ENCODE results near the gene GREB1.

- TF ChIP-seq, protein P1, sequence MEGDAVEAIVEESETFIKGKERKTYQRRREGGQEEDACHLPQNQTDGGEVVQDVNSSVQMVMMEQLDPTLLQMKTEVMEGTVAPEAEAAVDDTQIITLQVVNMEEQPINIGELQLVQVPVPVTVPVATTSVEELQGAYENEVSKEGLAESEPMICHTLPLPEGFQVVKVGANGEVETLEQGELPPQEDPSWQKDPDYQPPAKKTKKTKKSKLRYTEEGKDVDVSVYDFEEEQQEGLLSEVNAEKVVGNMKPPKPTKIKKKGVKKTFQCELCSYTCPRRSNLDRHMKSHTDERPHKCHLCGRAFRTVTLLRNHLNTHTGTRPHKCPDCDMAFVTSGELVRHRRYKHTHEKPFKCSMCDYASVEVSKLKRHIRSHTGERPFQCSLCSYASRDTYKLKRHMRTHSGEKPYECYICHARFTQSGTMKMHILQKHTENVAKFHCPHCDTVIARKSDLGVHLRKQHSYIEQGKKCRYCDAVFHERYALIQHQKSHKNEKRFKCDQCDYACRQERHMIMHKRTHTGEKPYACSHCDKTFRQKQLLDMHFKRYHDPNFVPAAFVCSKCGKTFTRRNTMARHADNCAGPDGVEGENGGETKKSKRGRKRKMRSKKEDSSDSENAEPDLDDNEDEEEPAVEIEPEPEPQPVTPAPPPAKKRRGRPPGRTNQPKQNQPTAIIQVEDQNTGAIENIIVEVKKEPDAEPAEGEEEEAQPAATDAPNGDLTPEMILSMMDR (conservative IDR thresholded peaks at IDR 0.05 in 1 of 2, IDR thresholded peaks at IDR 0.05 in 1 of 2; ENCODE audit: extremely low read depth in 1 of 2, insufficient read depth in 1 of 2, low read depth in 1 of 2, low read length in 2 of 2), result no peak
- TF ChIP-seq EZH2 (IDR thresholded peaks at IDR 0.05; ENCODE audit: borderline replicate concordance, low read length), result no peak
Measured at GRCh38 chr2:11592671-11593574, 59.1 kb downstream of the GREB1 start.
